ENCODE data around the gene SPATA31C1. TPM values are rescaled to one million over a fixed set of nuclear protein-coding genes. Genes with fewer than 3 reads are reported as not detected.

Gene SPATA31C1
- total and polyA plus RNA-seq, 7 donors, result not detected

DNA sequence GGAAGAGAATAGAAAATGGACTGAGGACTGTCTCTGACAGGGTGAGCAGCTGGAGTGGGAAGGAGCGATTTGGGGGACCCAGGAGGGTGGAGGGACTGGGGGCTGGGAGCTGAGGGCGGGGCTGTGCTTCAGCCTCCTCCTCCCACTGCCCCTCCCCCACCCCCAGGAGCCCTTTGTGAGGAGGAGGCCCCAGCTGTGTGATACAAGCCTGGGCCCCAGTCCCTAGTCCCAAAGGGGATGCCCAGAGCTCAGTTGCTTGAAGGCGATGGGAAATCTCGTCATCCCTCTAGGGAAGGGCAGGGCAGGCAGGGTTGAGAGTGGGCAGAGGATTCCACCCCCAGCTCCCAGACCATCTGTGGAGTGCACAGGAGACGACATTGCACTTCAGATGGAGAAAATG lies 35.1 kb upstream of the SPATA31C1 start, which contains the start of gene SPATA31E1:
TSS of gene SPATA31E1 (plus strand) at position 251 of the 400 bp plus-strand sequence. CDS start at position 266, 15 bp downstream.
- Histone ChIP-seq H3K4me3 (no peak within 1 kb of the TSS), H3K27me3 (ENCODE audit: insufficient read depth in 3 of 3, low read length in 2 of 3) (no peaks in the 10 kb centered on the region), H3K36me3 (ENCODE audit: insufficient read depth in 1 of 2, low read depth in 1 of 2) (no peaks in the 10 kb centered on the region), H3K4me1 (no peaks in the 10 kb centered on the region), H3K27ac (no peak within 1 kb of the TSS), H3K9me3 (no peaks in the 10 kb centered on the region)
- WGBS, 3 donors, result 63 to 69% (median 69%) methylated on average over 4 to 5 of the region's 5 CpGs
- ATAC-seq, result no peak
- intact Hi-C loops (cut with DNase I), result no loop called here
- DNase-seq, result peak in 1 of 2 donors; percentile 17
- TF ChIP-seq, protein P1, sequence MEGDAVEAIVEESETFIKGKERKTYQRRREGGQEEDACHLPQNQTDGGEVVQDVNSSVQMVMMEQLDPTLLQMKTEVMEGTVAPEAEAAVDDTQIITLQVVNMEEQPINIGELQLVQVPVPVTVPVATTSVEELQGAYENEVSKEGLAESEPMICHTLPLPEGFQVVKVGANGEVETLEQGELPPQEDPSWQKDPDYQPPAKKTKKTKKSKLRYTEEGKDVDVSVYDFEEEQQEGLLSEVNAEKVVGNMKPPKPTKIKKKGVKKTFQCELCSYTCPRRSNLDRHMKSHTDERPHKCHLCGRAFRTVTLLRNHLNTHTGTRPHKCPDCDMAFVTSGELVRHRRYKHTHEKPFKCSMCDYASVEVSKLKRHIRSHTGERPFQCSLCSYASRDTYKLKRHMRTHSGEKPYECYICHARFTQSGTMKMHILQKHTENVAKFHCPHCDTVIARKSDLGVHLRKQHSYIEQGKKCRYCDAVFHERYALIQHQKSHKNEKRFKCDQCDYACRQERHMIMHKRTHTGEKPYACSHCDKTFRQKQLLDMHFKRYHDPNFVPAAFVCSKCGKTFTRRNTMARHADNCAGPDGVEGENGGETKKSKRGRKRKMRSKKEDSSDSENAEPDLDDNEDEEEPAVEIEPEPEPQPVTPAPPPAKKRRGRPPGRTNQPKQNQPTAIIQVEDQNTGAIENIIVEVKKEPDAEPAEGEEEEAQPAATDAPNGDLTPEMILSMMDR (IDR thresholded peaks at IDR 0.05), result no peak

DNA sequence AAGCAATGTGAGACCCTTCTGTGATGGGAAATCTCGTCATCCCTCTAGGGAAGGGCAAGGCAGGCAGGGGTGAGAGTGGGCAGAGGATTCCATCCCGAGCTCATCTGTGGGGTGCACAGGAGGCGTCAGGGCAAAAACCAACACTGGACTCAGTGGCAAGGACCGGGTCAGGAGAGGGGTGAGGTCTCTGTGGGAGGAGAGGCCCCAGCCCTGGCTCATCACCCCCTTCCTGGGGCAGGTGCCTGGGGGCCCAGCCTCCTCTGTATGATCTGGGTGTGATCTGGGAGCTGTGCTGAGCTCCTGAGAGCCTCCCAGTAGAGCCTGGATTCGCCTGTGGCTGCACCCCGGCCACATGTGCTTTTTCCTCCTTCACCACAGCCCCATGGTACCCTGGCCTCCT lies 34.5 kb upstream of the SPATA31C1 start:
- H3K4me1 ChIP-seq, result no peaks in the 10 kb centered on the region
- TF ChIP-seq, protein P1 (IDR thresholded peaks at IDR 0.05), result no peak
- WGBS, 3 donors, result 77 to 85% (median 84%) methylated on average over 6 of the region's 6 CpGs

DNA sequence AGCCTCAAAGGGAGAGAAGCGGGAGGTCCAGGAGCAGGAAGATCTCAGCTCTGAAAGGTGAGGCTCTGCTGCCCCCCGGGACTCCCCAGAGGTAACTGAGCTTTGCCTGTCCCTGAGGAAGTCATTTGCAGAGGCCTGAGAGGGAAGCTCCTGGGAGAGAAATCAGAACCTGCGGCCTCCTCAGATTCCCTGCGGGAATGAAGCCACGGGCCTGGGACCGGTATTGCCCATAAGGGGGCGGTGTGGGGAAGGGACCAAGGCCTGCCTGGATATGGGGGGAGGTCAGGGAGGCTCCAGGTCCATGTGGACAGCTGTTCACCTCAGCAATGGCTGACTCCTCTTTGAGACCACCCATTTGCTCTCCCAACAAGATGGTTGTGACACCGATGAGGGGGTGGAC lies 33.8 kb upstream of the SPATA31C1 start:
- intact Hi-C loops (cut with DNase I), result no loop called here
- H3K27me3 ChIP-seq (ENCODE audit: insufficient read depth in 3 of 3, low read length in 2 of 3), result no peaks in the 10 kb centered on the region
- no peaks in the 10 kb centered on the region for H3K9me3 ChIP-seq
- H3K36me3 ChIP-seq (ENCODE audit: insufficient read depth in 1 of 2, low read depth in 1 of 2), result no peaks in the 10 kb centered on the region
- ATAC-seq (no peak), DNase-seq (peak in 1 of 2 donors; percentile 29)
- no peaks in the 10 kb centered on the region for H3K4me1 ChIP-seq
- H3K4me3 ChIP-seq, result no peak overlapping the region
- WGBS, 3 donors, result 71 to 83% (median 72%) methylated on average over 7 to 8 of the region's 8 CpGs
- H3K27ac ChIP-seq, result no peak overlapping the region
- TF ChIP-seq, protein P1 (IDR thresholded peaks at IDR 0.05), result no peak

More for the DNA sequence above, 34.5 kb upstream of the SPATA31C1 start:
- intact Hi-C loops (cut with DNase I), result no loop called here
- Histone ChIP-seq H3K27me3 (ENCODE audit: insufficient read depth in 3 of 3, low read length in 2 of 3) (no peaks in the 10 kb centered on the region), H3K4me3 (no peak overlapping the region), H3K27ac (no peak overlapping the region), H3K9me3 (no peaks in the 10 kb centered on the region), H3K36me3 (ENCODE audit: insufficient read depth in 1 of 2, low read depth in 1 of 2) (no peaks in the 10 kb centered on the region)
- peak in 1 of 2 donors; percentile 27 for DNase-seq
- ATAC-seq, result no peak

DNA sequence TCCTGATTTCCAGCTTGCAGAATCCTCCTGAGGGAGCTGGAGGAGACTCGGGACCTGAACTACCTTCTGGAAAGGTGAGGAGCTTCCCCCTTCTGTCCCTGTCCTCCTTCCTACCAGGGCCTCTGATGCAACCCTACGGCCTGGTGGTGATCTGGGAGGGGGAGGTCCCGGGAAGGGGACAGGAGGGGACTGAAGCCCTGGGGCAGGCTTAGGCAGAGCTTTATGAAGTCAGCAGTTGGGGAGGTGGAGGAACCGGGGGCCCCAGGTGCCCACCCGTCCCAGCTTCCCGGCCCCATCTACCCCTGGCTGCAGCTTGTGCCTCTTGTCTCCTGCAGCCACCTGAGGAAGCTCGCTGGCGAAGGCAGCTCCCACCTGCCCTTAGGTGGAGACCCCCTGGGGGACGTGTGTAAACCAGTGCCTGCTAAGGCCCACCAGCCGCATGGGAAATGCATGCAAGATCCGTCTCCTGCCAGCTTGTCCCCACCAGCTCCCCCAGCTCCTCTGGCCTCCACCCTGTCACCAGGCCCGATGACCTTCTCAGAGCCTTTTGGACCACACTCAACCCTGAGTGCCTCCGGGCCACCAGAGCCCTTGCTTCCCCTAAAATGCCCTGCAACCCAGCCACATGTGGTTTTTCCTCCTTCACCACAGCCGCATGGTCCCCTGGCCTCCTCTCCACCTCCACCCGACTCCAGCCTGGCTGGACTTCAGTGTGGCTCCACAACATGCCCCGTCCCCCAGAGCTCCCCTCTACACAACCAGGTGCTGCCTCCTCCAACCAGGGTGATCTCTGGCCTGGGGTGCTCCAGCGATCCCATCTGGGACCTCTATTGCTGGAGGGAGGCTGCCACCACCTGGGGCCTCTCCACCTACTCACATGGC lies 32.9 kb upstream of the SPATA31C1 start:
- H3K4me3 ChIP-seq, result no peak overlapping the region
- TF ChIP-seq, protein P1 (IDR thresholded peaks at IDR 0.05), result no peak
- H3K9me3 ChIP-seq, result no peaks in the 10 kb centered on the region
- WGBS, 3 donors, result 88 to 89% (median 89%) methylated on average over 16 to 17 of the region's 17 CpGs
- ATAC-seq, result no peak
- DNase-seq, result peak in 1 of 2 donors; percentile 30
- intact Hi-C loops (cut with DNase I), result no loop called here
- no peaks in the 10 kb centered on the region for H3K36me3 ChIP-seq (ENCODE audit: insufficient read depth in 1 of 2, low read depth in 1 of 2)
- no peaks in the 10 kb centered on the region for H3K27me3 ChIP-seq (ENCODE audit: insufficient read depth in 3 of 3, low read length in 2 of 3)
- H3K27ac ChIP-seq, result no peak overlapping the region
- H3K4me1 ChIP-seq, result no peaks in the 10 kb centered on the region
